Psoas muscle (tissue), 8 donors: ENCODE results near the gene VEGFA. TPM values are rescaled to one million over a fixed set of nuclear protein-coding genes. Genes with fewer than 3 reads are reported as not detected.

Source experiments
- ATAC-seq, 4 donors: fragments of 200-7000 bp; cut with Tn5 transposase; one replicate each; pipeline ENCODE4 v1.9.1; 2020; ENCODE audit warnings: moderate library complexity in 3 of 4, mild to moderate bottlenecking in 2 of 4
- DNase-seq, 2 donors: peaks; one replicate each; pipeline ENCODE4 v3.0.0-alpha.2; 2020
- H3K27ac ChIP-seq: fragments of 200-600 bp; one replicate; pipeline ENCODE4 v1.8.0; 2022
- H3K27me3 ChIP-seq, 3 donors: fragments of 200-600 bp in 1 of 3; one replicate each; pipeline versions ENCODE4 v1.6.1 to v1.8.0; 2013 to 2022; ENCODE audit warnings: low read length in 2 of 3, mild to moderate bottlenecking in 2 of 3, moderate library complexity in 1 of 3; ENCODE audit not compliant: insufficient read depth in 3 of 3
- H3K36me3 ChIP-seq, 2 donors: fragments of 200-600 bp in 1 of 2; one replicate each; pipeline versions ENCODE4 v1.6.1 to v1.8.0; 2013 to 2022; ENCODE audit warnings: low read depth in 1 of 2, mild to moderate bottlenecking in 1 of 2, moderate library complexity in 1 of 2; ENCODE audit not compliant: insufficient read depth in 1 of 2
- H3K4me1 ChIP-seq: fragments of 200-600 bp; one replicate; pipeline ENCODE4 v1.8.0; 2022
- H3K4me3 ChIP-seq: fragments of 200-600 bp; one replicate; pipeline ENCODE4 v1.8.0; 2022; ENCODE audit warnings: mild to moderate bottlenecking
- H3K9me3 ChIP-seq: fragments of 200-600 bp; one replicate; pipeline ENCODE4 v1.8.0; 2022
- WGBS, 3 donors: extraction: QIAGEN DNeasy Blood & Tissue Kit; methylation state at CpG; one replicate each; pipeline versions ENCODE4 v1.1.6 to v1.1.7; 2013; 5-methylcytosine and 5-hydroxymethylcytosine counted together
- intact Hi-C, 2 donors: fragments of 100-400 bp; cut with DNase I; formaldehyde crosslinking; loops; one replicate each; pipeline versions ENCODE4 v1.11.0 to v1.14.2; 2022
- polyA plus RNA-seq, 3 donors: library from polyadenylated mRNA; stranded (reverse); fragments of 200-250 nt; gene quantifications; one replicate each; pipeline ENCODE4 v1.2.3, GENCODE V29; 2013
- total RNA-seq, 4 donors: library from RNA; stranded (reverse); fragmentation: NEBNext Ultra II Directional in 2 of 4; extraction: Animal tissue kit (Norgen Biotek cat#: 25700) in 2 of 4; gene quantifications; one replicate each; pipeline versions ENCODE4 v1.2.1 to v1.2.4, GENCODE V29; 2021 to 2023
- TF ChIP-seq, protein P1 (sequence below): fragments of 200-600 bp; IDR thresholded peaks from one replicate; pipeline ENCODE4 v1.8.0; 2022; ENCODE audit warnings: antibody characterized with exemption
- donor health status: healthy with polysubstance abuse.
- donor health status: DM: no; HTN: no; CAD: no; lungs with moderate emphysema.
- donor health status: Bipolar disorder and iron deficiency.
- donor health status: healthy.
- donor health status: DM: yes; HTN: yes; CAD: no.
- donor health status: DM: no; HTN: no; CAD: no.
- donor health status: DM: no; HTN: no; CAD: no.
- donor health status: DM: yes; HTN: yes; CAD: no.

Gene VEGFA
- total and polyA plus RNA-seq, 7 donors: 78.1 to 345 (median 132) TPM

DNA sequence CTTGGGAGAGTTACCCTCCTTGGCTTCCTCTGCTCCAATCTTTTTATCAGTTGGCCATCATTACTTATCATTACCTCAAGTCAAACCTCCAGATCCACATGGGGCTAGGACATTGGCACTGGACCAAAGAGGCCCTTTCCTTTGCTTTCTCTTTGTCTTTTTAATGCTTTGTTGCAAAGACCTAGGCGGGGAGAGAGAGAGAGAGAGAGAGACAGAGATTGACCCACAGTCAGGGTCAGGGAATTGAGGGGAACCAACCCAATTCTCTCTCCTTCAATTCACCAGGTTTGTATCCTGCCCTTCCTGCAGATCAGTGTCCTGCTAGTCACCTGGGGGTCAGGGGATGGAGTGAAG, 3.5 kb upstream of the VEGFA start:
- Histone ChIP-seq H3K4me3 (no peak overlapping the region), H3K27me3 (no peaks in the 10 kb centered on the region), H3K9me3 (no peaks in the 10 kb centered on the region), H3K27ac (no peak overlapping the region), H3K36me3 (no peaks in the 10 kb centered on the region), H3K4me1 (peaks cover 4% of the 10 kb centered on the region)
- no peak for DNase-seq
- no peak for ATAC-seq
- TF ChIP-seq, protein P1, sequence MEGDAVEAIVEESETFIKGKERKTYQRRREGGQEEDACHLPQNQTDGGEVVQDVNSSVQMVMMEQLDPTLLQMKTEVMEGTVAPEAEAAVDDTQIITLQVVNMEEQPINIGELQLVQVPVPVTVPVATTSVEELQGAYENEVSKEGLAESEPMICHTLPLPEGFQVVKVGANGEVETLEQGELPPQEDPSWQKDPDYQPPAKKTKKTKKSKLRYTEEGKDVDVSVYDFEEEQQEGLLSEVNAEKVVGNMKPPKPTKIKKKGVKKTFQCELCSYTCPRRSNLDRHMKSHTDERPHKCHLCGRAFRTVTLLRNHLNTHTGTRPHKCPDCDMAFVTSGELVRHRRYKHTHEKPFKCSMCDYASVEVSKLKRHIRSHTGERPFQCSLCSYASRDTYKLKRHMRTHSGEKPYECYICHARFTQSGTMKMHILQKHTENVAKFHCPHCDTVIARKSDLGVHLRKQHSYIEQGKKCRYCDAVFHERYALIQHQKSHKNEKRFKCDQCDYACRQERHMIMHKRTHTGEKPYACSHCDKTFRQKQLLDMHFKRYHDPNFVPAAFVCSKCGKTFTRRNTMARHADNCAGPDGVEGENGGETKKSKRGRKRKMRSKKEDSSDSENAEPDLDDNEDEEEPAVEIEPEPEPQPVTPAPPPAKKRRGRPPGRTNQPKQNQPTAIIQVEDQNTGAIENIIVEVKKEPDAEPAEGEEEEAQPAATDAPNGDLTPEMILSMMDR: no peak
- intact Hi-C loops: loop anchor here (5.0 kb wide), 2 partner anchors 51 to 64 kb away; no protein-coding TSS in a partner anchor
- 67 to 95% (median 80%) methylated on average over 1 of the region's 1 CpG for WGBS, 3 donors

DNA sequence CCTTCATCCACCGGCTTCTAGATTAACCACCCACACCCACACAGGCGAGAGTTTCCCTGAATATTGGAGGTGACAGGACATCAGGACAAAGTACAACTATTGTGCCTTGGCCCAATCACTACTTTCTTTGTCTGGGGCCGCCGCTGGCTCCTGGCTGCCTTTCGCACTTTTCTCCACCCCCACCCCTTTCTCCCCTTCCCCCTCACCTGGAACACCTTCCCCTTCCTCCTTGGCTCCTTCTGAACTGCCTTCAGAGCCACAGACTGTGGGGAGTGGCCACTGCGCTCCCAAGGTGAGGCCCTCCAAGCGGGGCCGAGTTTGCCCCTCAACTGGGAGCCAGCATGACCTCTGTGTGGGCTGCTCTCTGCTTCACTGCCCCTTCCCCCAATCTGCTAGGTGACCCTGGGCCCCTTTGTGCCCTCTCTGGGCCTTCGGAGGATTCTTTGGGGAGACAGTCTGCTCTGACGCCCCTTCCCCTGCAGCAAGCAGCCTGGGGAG, 3.0 kb upstream of the VEGFA start:
- Histone ChIP-seq H3K9me3 (no peaks in the 10 kb centered on the region), H3K27me3 (no peaks in the 10 kb centered on the region), H3K4me3 (no peak overlapping the region), H3K4me1 (peaks cover 4% of the 10 kb centered on the region), H3K27ac (no peak overlapping the region), H3K36me3 (no peaks in the 10 kb centered on the region)
- ATAC-seq (no peak), DNase-seq (peak in 1 of 2 donors; percentile 36)
- intact Hi-C loops: loop anchor here (5.0 kb wide), 2 partner anchors 50 to 65 kb away; no protein-coding TSS in a partner anchor
- 91 to 96% (median 95%) methylated on average over 8 to 10 of the region's 10 CpGs for WGBS, 3 donors
- TF ChIP-seq, protein P1: no peak

DNA sequence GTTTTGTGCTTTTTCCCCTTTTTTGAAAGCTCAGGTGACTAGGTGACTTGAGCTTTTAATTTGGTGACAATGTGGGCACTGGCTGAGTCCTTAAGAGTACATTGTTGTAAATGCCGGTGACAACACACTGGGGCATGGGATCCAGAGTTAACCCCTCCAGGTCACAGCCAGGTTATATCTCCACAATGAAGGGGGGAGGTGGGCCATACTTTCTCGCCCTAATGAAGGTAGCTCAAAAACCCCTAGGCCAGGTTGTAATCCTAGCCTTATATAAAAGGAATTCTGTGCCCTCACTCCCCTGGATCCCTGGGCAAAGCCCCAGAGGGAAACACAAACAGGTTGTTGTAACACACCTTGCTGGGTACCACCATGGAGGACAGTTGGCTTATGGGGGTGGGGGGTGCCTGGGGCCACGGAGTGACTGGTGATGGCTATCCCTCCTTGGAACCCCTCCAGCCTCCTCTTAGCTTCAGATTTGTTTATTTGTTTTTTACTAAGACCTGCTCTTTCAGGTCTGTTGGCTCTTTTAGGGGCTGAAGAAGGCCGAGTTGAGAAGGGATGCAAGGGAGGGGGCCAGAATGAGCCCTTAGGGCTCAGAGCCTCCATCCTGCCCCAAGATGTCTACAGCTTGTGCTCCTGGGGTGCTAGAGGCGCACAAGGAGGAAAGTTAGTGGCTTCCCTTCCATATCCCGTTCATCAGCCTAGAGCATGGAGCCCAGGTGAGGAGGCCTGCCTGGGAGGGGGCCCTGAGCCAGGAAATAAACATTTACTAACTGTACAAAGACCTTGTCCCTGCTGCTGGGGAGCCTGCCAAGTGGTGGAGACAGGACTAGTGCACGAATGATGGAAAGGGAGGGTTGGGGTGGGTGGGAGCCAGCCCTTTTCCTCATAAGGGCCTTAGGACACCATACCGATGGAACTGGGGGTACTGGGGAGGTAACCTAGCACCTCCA, 2.2 kb upstream of the VEGFA start:
- ATAC-seq (no peak), DNase-seq (peak in 1 of 2 donors; percentile 47)
- intact Hi-C loops: loop anchor here (2.0 to 5.0 kb wide), 3 partner anchors 49 to 181 kb away; no protein-coding TSS in a partner anchor
- no peak overlapping the region for H3K4me3 ChIP-seq
- H3K27me3 ChIP-seq: no peaks in the 10 kb centered on the region
- no peaks in the 10 kb centered on the region for H3K9me3 ChIP-seq
- TF ChIP-seq, protein P1: no peak
- H3K4me1 ChIP-seq: peaks cover 4% of the 10 kb centered on the region
- peak overlapping the region; percentile 99 for H3K27ac ChIP-seq
- H3K36me3 ChIP-seq: no peaks in the 10 kb centered on the region
- 82 to 88% (median 84%) methylated on average over 8 of the region's 8 CpGs for WGBS, 3 donors

DNA sequence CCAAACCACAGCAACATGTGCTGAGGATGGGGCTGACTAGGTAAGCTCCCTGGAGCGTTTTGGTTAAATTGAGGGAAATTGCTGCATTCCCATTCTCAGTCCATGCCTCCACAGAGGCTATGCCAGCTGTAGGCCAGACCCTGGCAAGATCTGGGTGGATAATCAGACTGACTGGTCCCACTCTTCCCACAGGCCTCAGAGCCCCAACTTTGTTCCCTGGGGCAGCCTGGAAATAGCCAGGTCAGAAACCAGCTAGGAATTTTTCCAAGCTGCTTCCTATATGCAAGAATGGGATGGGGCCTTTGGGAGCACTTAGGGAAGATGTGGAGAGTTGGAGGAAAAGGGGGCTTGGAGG, 1.5 kb upstream of the VEGFA start:
- Histone ChIP-seq H3K4me3 (no peak overlapping the region), H3K9me3 (no peaks in the 10 kb centered on the region), H3K27me3 (no peaks in the 10 kb centered on the region), H3K36me3 (no peaks in the 10 kb centered on the region), H3K4me1 (peaks cover 4% of the 10 kb centered on the region), H3K27ac (peak overlapping the region; percentile 99)
- ATAC-seq: no peak
- 57 to 76% (median 57%) methylated on average over 1 of the region's 1 CpG for WGBS, 3 donors
- TF ChIP-seq, protein P1: no peak
- intact Hi-C loops: loop anchor here (2.0 to 5.0 kb wide), 3 partner anchors 49 to 180 kb away; no protein-coding TSS in a partner anchor
- no peak for DNase-seq
